ENCODE measurements around the gene GALNT5.

GALNT5 gene

GRCh38 chr2:157233506-157233905, 24.0 kb upstream of the GALNT5 start:
- no peak for TF ChIP-seq CTCF (IDR thresholded peaks at IDR 0.05; ENCODE audit: low read depth, low read length, missing control alignments)
- in situ Hi-C loops (cut with HindIII; ENCODE audit: low sequenced_read_pairs), result no loop called here
- DNase-seq (ENCODE audit: low read depth), result no peak
- H3K4me3 ChIP-seq (ENCODE audit: low read depth, low read length), result no peak overlapping the region

- in situ Hi-C loops (cut with HindIII; ENCODE audit: low sequenced_read_pairs), result no loop called here
- no peak for DNase-seq (ENCODE audit: low read depth)
- no peak for TF ChIP-seq CTCF (IDR thresholded peaks at IDR 0.05; ENCODE audit: low read depth, low read length, missing control alignments)
- no peak overlapping the region for H3K4me3 ChIP-seq (ENCODE audit: low read depth, low read length)
Observed at GRCh38 chr2:157236404-157236803, 21.1 kb upstream of the GALNT5 start.

- no peak for DNase-seq (ENCODE audit: low read depth)
- in situ Hi-C loops (cut with HindIII; ENCODE audit: low sequenced_read_pairs), result no loop called here
- no peak overlapping the region for H3K4me3 ChIP-seq (ENCODE audit: low read depth, low read length)
- TF ChIP-seq CTCF (IDR thresholded peaks at IDR 0.05; ENCODE audit: low read depth, low read length, missing control alignments), result no peak
Observed at GRCh38 chr2:157238296-157238695, 19.2 kb upstream of the GALNT5 start.

GRCh38 chr2:157244691-157245090, 12.8 kb upstream of the GALNT5 start:
- in situ Hi-C loops (cut with HindIII; ENCODE audit: low sequenced_read_pairs), result no loop called here
- DNase-seq (ENCODE audit: low read depth), result no peak
- TF ChIP-seq CTCF (IDR thresholded peaks at IDR 0.05; ENCODE audit: low read depth, low read length, missing control alignments), result no peak
- no peak overlapping the region for H3K4me3 ChIP-seq (ENCODE audit: low read depth, low read length)

- TF ChIP-seq CTCF (IDR thresholded peaks at IDR 0.05; ENCODE audit: low read depth, low read length, missing control alignments), result no peak
- no peak overlapping the region for H3K4me3 ChIP-seq (ENCODE audit: low read depth, low read length)
- DNase-seq (ENCODE audit: low read depth), result no peak
- in situ Hi-C loops (cut with HindIII; ENCODE audit: low sequenced_read_pairs), result no loop called here
Observed at GRCh38 chr2:157245144-157245840, 12.2 kb upstream of the GALNT5 start.

GRCh38 chr2:157245846-157246764, 11.4 kb upstream of the GALNT5 start:
- no peak overlapping the region for H3K4me3 ChIP-seq (ENCODE audit: low read depth, low read length)
- in situ Hi-C loops (cut with HindIII; ENCODE audit: low sequenced_read_pairs), result no loop called here
- TF ChIP-seq CTCF (IDR thresholded peaks at IDR 0.05; ENCODE audit: low read depth, low read length, missing control alignments), result no peak
- DNase-seq (ENCODE audit: low read depth), result peak; percentile 85

All from astrocyte of the cerebellum (primary cell).